Measurements from ENCODE around the gene USP13. TPM values are rescaled to one million over a fixed set of nuclear protein-coding genes. Genes with fewer than 3 reads are reported as not detected.
A peak's percentile ranks its signal among the peaks of the same experiment; 100 is the strongest.
"Not testable (repeated sequence)": the region's sequence is repeated elsewhere in the genome, so short reads cannot be mapped to it uniquely, and the experiment has no call there.

USP13 gene
- polyA plus RNA-seq, 6 donors from 2014 or later, result 4.9 to 18.5 (median 8.3) TPM

GRCh38 chr3:179771797-179772196 lies 119.0 kb downstream of the USP13 start:
- no peak for ATAC-seq (ENCODE audit: low read depth in 2 of 2)
- peaks cover 18 to 26% of the 10 kb centered on the region in 2 donors for H3K36me3 Mint-ChIP-seq
- peaks cover 0 to 9% (median 5%) of the 10 kb centered on the region in 3 donors for H3K4me1 Mint-ChIP-seq
- H3K27me3 Mint-ChIP-seq, result no peaks in the 10 kb centered on the region
- no peak for DNase-seq
- peak overlapping the region in 1 of 8 donors; percentile 29 for H3K4me3 Mint-ChIP-seq
- no peak overlapping the region for H3K27ac Mint-ChIP-seq
- H3K9me3 Mint-ChIP-seq, result peaks cover 0 to 4% (median 0%) of the 10 kb centered on the region in 7 donors

DNA sequence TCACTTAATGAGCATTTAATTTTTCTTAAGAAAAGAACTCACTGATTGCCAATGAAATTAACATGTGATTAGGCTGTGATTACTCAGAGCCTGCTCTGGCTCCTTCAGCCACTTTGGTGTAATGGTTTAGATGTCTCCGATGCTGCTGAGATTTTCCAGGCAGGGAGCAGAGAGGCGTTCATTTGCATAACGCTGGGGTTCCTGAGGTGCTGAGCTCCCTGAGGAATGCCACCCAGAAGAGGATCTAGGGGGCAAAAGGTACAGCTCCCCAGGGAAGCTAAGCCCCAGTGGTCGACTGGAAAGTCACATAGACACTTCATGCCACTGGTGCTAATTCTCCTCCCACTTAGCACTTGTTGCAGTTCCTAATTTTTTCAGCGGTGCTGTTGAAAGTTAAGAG lies 119.5 kb downstream of the USP13 start:
- DNase-seq, result no peak
- Mint-ChIP-seq H3K9me3 (peaks cover 0 to 4% (median 0%) of the 10 kb centered on the region in 7 donors), H3K27ac (no peak overlapping the region), H3K4me3 (no peak overlapping the region), H3K4me1 (peaks cover 0 to 9% (median 5%) of the 10 kb centered on the region in 3 donors), H3K36me3 (peaks cover 14 to 21% of the 10 kb centered on the region in 2 donors), H3K27me3 (no peaks in the 10 kb centered on the region)
- no peak for ATAC-seq (ENCODE audit: low read depth in 2 of 2)

DNA sequence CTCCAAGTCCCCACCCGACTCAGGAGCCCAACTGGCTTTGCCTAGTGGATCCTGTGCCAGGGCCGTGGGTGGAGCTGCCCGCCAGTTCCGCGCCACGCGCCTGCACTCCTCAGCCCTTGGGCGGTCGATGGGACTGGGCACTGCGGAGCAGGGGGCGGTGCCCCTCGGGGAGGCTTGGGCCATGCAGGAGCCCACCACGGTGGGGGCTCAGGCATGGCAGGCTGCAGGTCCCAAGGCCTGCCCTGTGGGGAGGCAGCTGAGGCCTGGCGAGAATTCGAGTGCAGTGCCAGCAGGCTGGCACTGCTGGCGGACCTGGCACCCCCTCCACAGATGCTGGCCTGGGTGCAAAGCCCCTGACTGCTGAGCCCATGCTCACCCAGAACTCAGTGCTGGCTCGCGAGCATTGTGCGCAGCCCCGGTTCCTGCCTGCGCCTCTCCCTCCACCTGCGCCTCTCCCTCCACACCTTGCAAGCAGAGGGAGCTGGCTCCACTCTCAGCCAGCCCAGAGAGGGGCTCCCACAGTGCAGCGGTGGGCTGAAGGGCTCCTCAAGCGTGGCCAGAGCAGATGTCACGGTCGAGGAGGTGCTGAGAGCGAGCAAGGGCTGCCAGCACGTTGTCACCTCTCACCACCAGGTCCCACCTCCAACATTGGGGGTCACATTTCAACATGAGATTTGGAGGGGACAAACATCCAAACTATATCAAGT lies 122.7 kb downstream of the USP13 start:
- DNase-seq (no peak), ATAC-seq (ENCODE audit: low read depth in 2 of 2) (no peak)
- H3K27ac Mint-ChIP-seq, result no peak overlapping the region
- H3K9me3 Mint-ChIP-seq, result peaks cover 4 to 14% (median 9%) of the 10 kb centered on the region in 7 donors
- no peaks in the 10 kb centered on the region for H3K4me1 Mint-ChIP-seq
- H3K36me3 Mint-ChIP-seq, result peaks cover 40 to 44% of the 10 kb centered on the region in 2 donors
- no peak overlapping the region for H3K4me3 Mint-ChIP-seq
- H3K27me3 Mint-ChIP-seq, result no peaks in the 10 kb centered on the region

DNA sequence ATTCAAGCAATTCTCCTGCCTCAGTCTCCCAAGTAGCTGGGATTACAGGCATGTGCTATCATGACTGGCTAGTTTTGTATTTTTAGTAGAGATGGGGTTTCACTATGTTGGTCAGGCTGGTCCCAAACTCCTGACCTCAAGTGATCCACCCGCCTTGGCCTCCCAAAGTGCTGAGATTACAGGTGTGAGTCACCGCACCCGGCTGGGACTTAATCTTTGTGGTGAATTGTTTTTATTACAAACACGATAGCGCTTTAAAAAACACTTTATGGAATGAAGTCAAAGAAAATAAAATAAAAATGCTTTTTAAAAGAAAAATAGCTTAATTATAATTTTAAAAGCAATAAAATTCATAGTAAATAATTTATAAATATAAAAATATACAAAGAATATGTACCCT lies 130.0 kb downstream of the USP13 start:
- Mint-ChIP-seq H3K9me3 (peaks cover 3 to 12% (median 7%) of the 10 kb centered on the region in 7 donors), H3K36me3 (peaks cover 37 to 38% of the 10 kb centered on the region in 2 donors)
- H3K27ac Mint-ChIP-seq; H3K27me3 Mint-ChIP-seq; H3K4me3 Mint-ChIP-seq; DNase-seq; H3K4me1 Mint-ChIP-seq; ATAC-seq (ENCODE audit: low read depth in 2 of 2): not testable (repeated sequence)

GRCh38 chr3:179788996-179789395 lies 136.2 kb downstream of the USP13 start:
- H3K4me1 Mint-ChIP-seq, result no peaks in the 10 kb centered on the region
- H3K27ac Mint-ChIP-seq, result no peak overlapping the region
- peaks cover 0 to 4% of the 10 kb centered on the region in 2 donors for H3K36me3 Mint-ChIP-seq
- no peaks in the 10 kb centered on the region for H3K27me3 Mint-ChIP-seq
- DNase-seq, result no peak
- no peak for ATAC-seq (ENCODE audit: low read depth in 2 of 2)
- no peaks in the 10 kb centered on the region for H3K9me3 Mint-ChIP-seq
- no peak overlapping the region for H3K4me3 Mint-ChIP-seq

DNA sequence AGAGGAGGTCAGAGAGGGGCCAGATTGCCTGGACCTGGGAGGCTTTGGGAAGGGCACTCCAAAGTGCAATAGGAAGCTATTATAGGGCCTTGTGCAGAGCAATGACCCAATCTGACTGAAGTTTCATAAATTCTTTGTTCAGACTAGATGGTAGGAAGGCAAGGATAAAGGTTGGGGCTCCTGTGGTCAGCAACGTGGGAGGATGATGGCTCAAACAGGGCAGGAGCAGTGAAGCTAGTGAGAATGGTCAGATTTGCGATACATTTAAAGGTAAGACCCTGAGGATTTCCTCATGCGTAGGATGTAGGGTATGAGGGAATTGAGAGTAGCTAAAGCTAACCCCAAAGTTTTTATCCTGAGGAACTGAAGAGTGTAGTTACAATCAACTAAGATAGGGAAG lies 139.0 kb downstream of the USP13 start:
- Mint-ChIP-seq H3K4me1 (no peaks in the 10 kb centered on the region), H3K9me3 (no peaks in the 10 kb centered on the region), H3K4me3 (no peak overlapping the region), H3K27ac (no peak overlapping the region), H3K36me3 (peaks cover 0 to 4% of the 10 kb centered on the region in 2 donors), H3K27me3 (no peaks in the 10 kb centered on the region)
- DNase-seq, result no peak
- ATAC-seq (ENCODE audit: low read depth in 2 of 2), result no peak

DNA sequence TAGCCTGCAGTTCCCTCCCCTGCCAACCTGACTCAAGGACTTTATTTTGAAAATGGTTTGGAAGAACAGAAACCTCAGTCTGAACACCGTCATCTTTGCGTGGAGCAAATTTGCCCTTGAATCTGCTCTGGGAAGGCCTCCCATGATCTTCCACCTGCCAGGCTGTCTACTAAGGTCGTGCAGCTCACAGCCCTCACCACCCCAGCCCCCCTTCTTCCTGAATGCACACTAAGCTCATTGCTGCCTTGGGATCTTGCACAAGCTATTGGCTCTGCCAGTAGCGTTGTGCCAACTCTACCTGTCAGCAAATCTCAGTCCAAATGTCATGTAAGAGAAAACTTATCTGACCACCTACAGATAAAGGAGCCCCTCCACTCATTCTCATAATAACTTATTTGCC lies 141.5 kb downstream of the USP13 start:
- Mint-ChIP-seq H3K27me3 (no peaks in the 10 kb centered on the region), H3K9me3 (no peaks in the 10 kb centered on the region), H3K4me1 (no peaks in the 10 kb centered on the region), H3K27ac (no peak overlapping the region), H3K4me3 (no peak overlapping the region), H3K36me3 (no peaks in the 10 kb centered on the region)
- DNase-seq, result no peak
- no peak for ATAC-seq (ENCODE audit: low read depth in 2 of 2)

GRCh38 chr3:179796421-179796820 lies 143.6 kb downstream of the USP13 start:
- no peaks in the 10 kb centered on the region for H3K27me3 Mint-ChIP-seq
- no peaks in the 10 kb centered on the region for H3K4me1 Mint-ChIP-seq
- DNase-seq (no peak), ATAC-seq (ENCODE audit: low read depth in 2 of 2) (no peak)
- H3K27ac Mint-ChIP-seq, result no peak overlapping the region
- H3K36me3 Mint-ChIP-seq, result no peaks in the 10 kb centered on the region
- no peak overlapping the region for H3K4me3 Mint-ChIP-seq
- no peaks in the 10 kb centered on the region for H3K9me3 Mint-ChIP-seq

GRCh38 chr3:179797192-179797591 lies 144.4 kb downstream of the USP13 start:
- H3K27me3 Mint-ChIP-seq, result no peaks in the 10 kb centered on the region
- H3K36me3 Mint-ChIP-seq, result no peaks in the 10 kb centered on the region
- DNase-seq (no peak), ATAC-seq (ENCODE audit: low read depth in 2 of 2) (no peak)
- no peak overlapping the region for H3K4me3 Mint-ChIP-seq
- no peaks in the 10 kb centered on the region for H3K9me3 Mint-ChIP-seq
- H3K4me1 Mint-ChIP-seq, result no peaks in the 10 kb centered on the region
- no peak overlapping the region for H3K27ac Mint-ChIP-seq

DNA sequence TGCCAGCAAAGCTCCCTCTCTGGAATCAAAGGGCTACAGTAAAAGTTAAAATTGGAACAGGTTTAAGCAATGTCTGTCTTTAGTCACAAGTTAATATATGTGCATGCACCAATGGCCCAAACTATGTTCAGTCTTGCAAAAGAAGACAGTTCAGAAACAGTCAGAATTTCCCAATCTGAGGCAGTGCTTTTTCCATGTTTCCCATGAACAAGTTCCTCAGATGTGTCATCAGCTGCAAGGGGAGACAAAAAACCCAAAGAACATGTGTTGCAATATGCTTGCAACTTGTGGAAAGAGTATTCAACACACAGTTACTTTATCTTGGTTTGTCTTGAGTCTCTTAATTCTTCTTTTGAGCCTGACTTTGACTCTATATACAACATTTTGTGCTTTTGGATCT lies 148.4 kb downstream of the USP13 start:
- Mint-ChIP-seq H3K4me3 (no peak overlapping the region), H3K36me3 (no peaks in the 10 kb centered on the region), H3K9me3 (no peaks in the 10 kb centered on the region), H3K4me1 (no peaks in the 10 kb centered on the region), H3K27ac (no peak overlapping the region), H3K27me3 (peaks cover 0 to 8% (median 4%) of the 10 kb centered on the region in 3 donors)
- ATAC-seq (ENCODE audit: low read depth in 2 of 2) (no peak), DNase-seq (no peak)

- Mint-ChIP-seq H3K36me3 (no peaks in the 10 kb centered on the region), H3K9me3 (no peaks in the 10 kb centered on the region), H3K4me1 (no peaks in the 10 kb centered on the region), H3K4me3 (no peak overlapping the region), H3K27ac (no peak overlapping the region), H3K27me3 (peaks cover 0 to 8% (median 4%) of the 10 kb centered on the region in 3 donors)
- no peak for DNase-seq
- no peak for ATAC-seq (ENCODE audit: low read depth in 2 of 2)
Observed at GRCh38 chr3:179801856-179802255, 149.0 kb downstream of the USP13 start.

- H3K4me3 Mint-ChIP-seq, result no peak overlapping the region
- no peak for ATAC-seq (ENCODE audit: low read depth in 2 of 2)
- no peak overlapping the region for H3K27ac Mint-ChIP-seq
- DNase-seq, result no peak
- H3K9me3 Mint-ChIP-seq, result no peaks in the 10 kb centered on the region
- no peaks in the 10 kb centered on the region for H3K4me1 Mint-ChIP-seq
- peaks cover 0 to 8% (median 4%) of the 10 kb centered on the region in 3 donors for H3K27me3 Mint-ChIP-seq
- H3K36me3 Mint-ChIP-seq, result no peaks in the 10 kb centered on the region
Observed at GRCh38 chr3:179806177-179806576, 153.3 kb downstream of the USP13 start.

- Mint-ChIP-seq H3K4me3 (no peak overlapping the region), H3K36me3 (no peaks in the 10 kb centered on the region), H3K27me3 (peaks cover 0 to 8% (median 4%) of the 10 kb centered on the region in 3 donors), H3K9me3 (no peaks in the 10 kb centered on the region), H3K4me1 (peaks cover 3 to 7% (median 4%) of the 10 kb centered on the region in 3 donors), H3K27ac (no peak overlapping the region)
- no peak for ATAC-seq (ENCODE audit: low read depth in 2 of 2)
- DNase-seq, result no peak
Observed at GRCh38 chr3:179807588-179807987, 154.7 kb downstream of the USP13 start.

DNA sequence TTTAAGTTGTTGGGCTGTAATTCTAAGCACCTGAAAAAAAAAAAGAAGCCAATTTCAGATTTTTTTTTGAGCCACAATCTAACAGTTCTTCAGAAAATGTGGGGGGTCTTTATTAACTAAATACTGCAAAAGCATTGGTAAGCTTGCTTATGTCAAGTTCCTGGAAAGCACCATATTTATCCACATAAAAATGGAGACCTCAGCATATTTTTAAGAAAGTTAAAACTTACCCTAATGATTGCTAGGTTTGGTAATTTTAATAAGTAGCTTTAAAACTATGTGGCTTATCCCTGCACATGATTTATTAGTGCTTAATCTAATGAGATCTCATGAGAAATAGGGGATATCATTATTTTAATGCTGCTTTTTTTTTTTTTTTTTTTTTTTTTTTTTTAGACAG lies 156.8 kb downstream of the USP13 start:
- Mint-ChIP-seq H3K4me3 (no peak overlapping the region), H3K36me3 (no peaks in the 10 kb centered on the region), H3K27me3 (peaks cover 0 to 3% (median under 1%) of the 10 kb centered on the region in 3 donors), H3K4me1 (peaks cover 3 to 7% (median 4%) of the 10 kb centered on the region in 3 donors), H3K27ac (no peak overlapping the region), H3K9me3 (no peaks in the 10 kb centered on the region)
- no peak for ATAC-seq (ENCODE audit: low read depth in 2 of 2)
- DNase-seq, result no peak
